ENCODE data around the gene RHCG. TPM values are rescaled to one million over a fixed set of nuclear protein-coding genes. Genes with fewer than 3 reads are reported as not detected.

Gene RHCG
- total RNA-seq, 1 donor from 2014 or later = not detected

DNA sequence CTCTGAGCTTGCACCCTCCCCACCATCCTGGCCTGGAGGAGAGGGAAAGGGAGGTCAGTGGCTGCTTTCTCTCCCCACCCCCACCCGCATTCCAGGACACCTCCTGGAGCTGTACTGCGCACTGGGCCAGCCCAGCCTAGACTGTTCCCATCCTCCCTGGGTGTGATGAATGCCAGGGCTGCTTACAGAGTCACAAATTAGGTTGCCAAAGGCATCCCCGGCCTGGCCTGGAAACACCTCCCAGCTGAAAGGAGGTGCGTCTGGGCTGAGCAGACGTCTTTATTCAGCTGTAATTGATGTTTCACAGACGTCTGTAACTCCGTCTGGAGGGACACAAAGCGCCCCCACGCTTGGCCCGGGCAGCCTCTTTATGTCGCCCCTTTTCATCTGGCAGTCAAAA lies 47.6 kb downstream of the RHCG start:
- DNase-seq (ENCODE audit: low spot score) = no peak
- TF ChIP-seq CTCF (IDR thresholded peaks at IDR 0.05; ENCODE audit: unreplicated experiment) = no peak
- no peaks in the 10 kb centered on the region for H3K4me1 Mint-ChIP-seq (ENCODE audit: unreplicated experiment)
- peaks cover 8% of the 10 kb centered on the region for H3K27me3 Mint-ChIP-seq (ENCODE audit: unreplicated experiment)
- H3K36me3 Mint-ChIP-seq (ENCODE audit: low read depth, unreplicated experiment) = no peaks in the 10 kb centered on the region
- no peaks in the 10 kb centered on the region for H3K9me3 Mint-ChIP-seq (ENCODE audit: unreplicated experiment)
- no peak overlapping the region for H3K27ac Mint-ChIP-seq (ENCODE audit: unreplicated experiment)
- no peak overlapping the region for H3K4me3 Mint-ChIP-seq (ENCODE audit: unreplicated experiment)

- TF ChIP-seq CTCF (IDR thresholded peaks at IDR 0.05; ENCODE audit: unreplicated experiment) = no peak
- Mint-ChIP-seq H3K27ac (ENCODE audit: unreplicated experiment) (no peak overlapping the region), H3K36me3 (ENCODE audit: low read depth, unreplicated experiment) (no peaks in the 10 kb centered on the region), H3K27me3 (ENCODE audit: unreplicated experiment) (peaks cover 8% of the 10 kb centered on the region), H3K9me3 (ENCODE audit: unreplicated experiment) (no peaks in the 10 kb centered on the region), H3K4me3 (ENCODE audit: unreplicated experiment) (no peak overlapping the region), H3K4me1 (ENCODE audit: unreplicated experiment) (no peaks in the 10 kb centered on the region)
- no peak for DNase-seq (ENCODE audit: low spot score)
Observed at GRCh38 chr15:89447676-89448075, 48.7 kb downstream of the RHCG start.

- DNase-seq (ENCODE audit: low spot score) = no peak
- no peak overlapping the region for H3K27ac Mint-ChIP-seq (ENCODE audit: unreplicated experiment)
- peaks cover 5% of the 10 kb centered on the region for H3K4me1 Mint-ChIP-seq (ENCODE audit: unreplicated experiment)
- TF ChIP-seq CTCF (IDR thresholded peaks at IDR 0.05; ENCODE audit: unreplicated experiment) = no peak
- H3K27me3 Mint-ChIP-seq (ENCODE audit: unreplicated experiment) = peaks cover 11% of the 10 kb centered on the region
- H3K9me3 Mint-ChIP-seq (ENCODE audit: unreplicated experiment) = no peaks in the 10 kb centered on the region
- no peak overlapping the region for H3K4me3 Mint-ChIP-seq (ENCODE audit: unreplicated experiment)
- peaks cover 4% of the 10 kb centered on the region for H3K36me3 Mint-ChIP-seq (ENCODE audit: low read depth, unreplicated experiment)
Observed at GRCh38 chr15:89446255-89446891, 50.0 kb downstream of the RHCG start.

DNA sequence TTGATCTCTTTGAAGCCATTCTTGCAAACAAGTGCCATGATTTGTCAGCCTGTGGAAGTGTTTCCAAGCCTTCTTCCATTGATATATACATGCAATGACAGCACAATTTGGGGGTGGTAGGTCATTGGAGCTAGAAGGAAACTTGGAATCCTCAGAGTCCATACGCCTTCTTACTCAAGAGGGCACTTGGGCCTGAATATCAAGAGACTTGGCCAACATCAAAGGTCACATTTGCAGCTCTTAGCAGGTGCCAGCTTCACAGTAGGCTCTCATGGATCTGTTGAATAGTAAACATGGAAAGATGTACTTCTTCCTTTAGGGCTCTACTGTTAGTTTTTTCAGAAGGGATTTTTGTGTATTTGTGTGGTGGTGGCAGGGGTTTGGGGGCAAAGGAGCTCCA lies 50.9 kb downstream of the RHCG start:
- Mint-ChIP-seq H3K27me3 (ENCODE audit: unreplicated experiment) (peaks cover 10% of the 10 kb centered on the region), H3K27ac (ENCODE audit: unreplicated experiment) (no peak overlapping the region), H3K4me1 (ENCODE audit: unreplicated experiment) (peaks cover 5% of the 10 kb centered on the region), H3K9me3 (ENCODE audit: unreplicated experiment) (no peaks in the 10 kb centered on the region), H3K4me3 (ENCODE audit: unreplicated experiment) (no peak overlapping the region), H3K36me3 (ENCODE audit: low read depth, unreplicated experiment) (peaks cover 4% of the 10 kb centered on the region)
- DNase-seq (ENCODE audit: low spot score) = no peak
- no peak for TF ChIP-seq CTCF (IDR thresholded peaks at IDR 0.05; ENCODE audit: unreplicated experiment)

- H3K27me3 Mint-ChIP-seq (ENCODE audit: unreplicated experiment) = peaks cover 10% of the 10 kb centered on the region
- no peak overlapping the region for H3K27ac Mint-ChIP-seq (ENCODE audit: unreplicated experiment)
- no peak overlapping the region for H3K4me3 Mint-ChIP-seq (ENCODE audit: unreplicated experiment)
- H3K4me1 Mint-ChIP-seq (ENCODE audit: unreplicated experiment) = peaks cover 5% of the 10 kb centered on the region
- TF ChIP-seq CTCF (IDR thresholded peaks at IDR 0.05; ENCODE audit: unreplicated experiment) = no peak
- no peak for DNase-seq (ENCODE audit: low spot score)
- peaks cover 4% of the 10 kb centered on the region for H3K36me3 Mint-ChIP-seq (ENCODE audit: low read depth, unreplicated experiment)
- no peaks in the 10 kb centered on the region for H3K9me3 Mint-ChIP-seq (ENCODE audit: unreplicated experiment)
Observed at GRCh38 chr15:89444241-89445225, 51.9 kb downstream of the RHCG start.
